Transverse colon (tissue), 4 donors: ENCODE results near the gene EYS.

Experiments
- POLR2A ChIP-seq: fragments of 450-650 bp; IDR thresholded peaks from one replicate; pipeline ENCODE4 v1.6.1; 2016; ENCODE audit warnings: antibody characterized with exemption, mild to moderate bottlenecking, moderate library complexity
- POLR2AphosphoS5 ChIP-seq, 3 donors: sonication (generic); formaldehyde crosslinking; IDR thresholded peaks; one replicate each; pipeline ENCODE4 v1.6.1; 2016; ENCODE audit warnings: antibody characterized with exemption in 3 of 3
- TF ChIP-seq, protein P1 (sequence below), 5 experiments: fragments of 200-600 bp in 3 of 5; fragments of 450-650 bp in 2 of 5; sonication (generic) in 3 of 5; IDR thresholded peaks; 1 replicate in 2 of 5; 2 replicates in 3 of 5; pipeline ENCODE4 v1.5.1; 2016 to 2017; ENCODE audit warnings: antibody characterized with exemption in 5 of 5, inconsistent platforms in 3 of 5, mild to moderate bottlenecking in 2 of 5, moderate library complexity in 1 of 5

DNA sequence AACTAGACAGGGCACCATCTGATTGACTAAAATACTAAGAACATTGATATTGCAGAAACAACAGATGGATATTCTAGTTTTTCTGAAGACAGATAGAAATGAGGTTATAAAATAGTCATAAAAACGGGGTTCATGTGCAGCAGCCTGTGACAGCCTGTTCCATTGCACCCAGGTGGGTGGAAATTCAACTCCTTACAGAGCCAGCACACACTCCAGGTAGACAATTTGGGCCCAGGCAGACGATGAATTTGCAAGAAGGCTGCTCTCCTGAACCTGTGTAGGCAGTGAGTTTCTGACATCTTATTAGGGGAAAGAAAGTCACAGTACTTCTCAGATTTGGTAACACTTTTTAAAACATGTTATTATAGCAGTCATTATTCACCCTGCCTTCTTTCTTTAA is 1657.3 kb downstream of the EYS start:
- TF ChIP-seq POLR2A (no peak), POLR2AphosphoS5 (IDR thresholded peaks at IDR 0.05) (no peak)
- TF ChIP-seq, protein P1, sequence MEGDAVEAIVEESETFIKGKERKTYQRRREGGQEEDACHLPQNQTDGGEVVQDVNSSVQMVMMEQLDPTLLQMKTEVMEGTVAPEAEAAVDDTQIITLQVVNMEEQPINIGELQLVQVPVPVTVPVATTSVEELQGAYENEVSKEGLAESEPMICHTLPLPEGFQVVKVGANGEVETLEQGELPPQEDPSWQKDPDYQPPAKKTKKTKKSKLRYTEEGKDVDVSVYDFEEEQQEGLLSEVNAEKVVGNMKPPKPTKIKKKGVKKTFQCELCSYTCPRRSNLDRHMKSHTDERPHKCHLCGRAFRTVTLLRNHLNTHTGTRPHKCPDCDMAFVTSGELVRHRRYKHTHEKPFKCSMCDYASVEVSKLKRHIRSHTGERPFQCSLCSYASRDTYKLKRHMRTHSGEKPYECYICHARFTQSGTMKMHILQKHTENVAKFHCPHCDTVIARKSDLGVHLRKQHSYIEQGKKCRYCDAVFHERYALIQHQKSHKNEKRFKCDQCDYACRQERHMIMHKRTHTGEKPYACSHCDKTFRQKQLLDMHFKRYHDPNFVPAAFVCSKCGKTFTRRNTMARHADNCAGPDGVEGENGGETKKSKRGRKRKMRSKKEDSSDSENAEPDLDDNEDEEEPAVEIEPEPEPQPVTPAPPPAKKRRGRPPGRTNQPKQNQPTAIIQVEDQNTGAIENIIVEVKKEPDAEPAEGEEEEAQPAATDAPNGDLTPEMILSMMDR (IDR thresholded peaks at IDR 0.05) = no peak
